Body of pancreas (tissue), 4 donors: Measurements from ENCODE around the gene GABPA.

Experiments
- POLR2A ChIP-seq, 3 donors: fragments of 450-650 bp; IDR thresholded peaks; one replicate each; pipeline ENCODE4 v1.6.1; 2016; ENCODE audit warnings: antibody characterized with exemption in 3 of 3, mild to moderate bottlenecking in 2 of 3
- TF ChIP-seq, protein P1 (sequence below), 7 experiments: fragments of 450-650 bp in 4 of 7; fragments of 200-600 bp in 3 of 7; sonication (generic) in 3 of 7; IDR thresholded peaks; one replicate each; pipeline ENCODE4 v1.5.1; 2016 to 2019; ENCODE audit warnings: antibody characterized with exemption in 7 of 7

DNA sequence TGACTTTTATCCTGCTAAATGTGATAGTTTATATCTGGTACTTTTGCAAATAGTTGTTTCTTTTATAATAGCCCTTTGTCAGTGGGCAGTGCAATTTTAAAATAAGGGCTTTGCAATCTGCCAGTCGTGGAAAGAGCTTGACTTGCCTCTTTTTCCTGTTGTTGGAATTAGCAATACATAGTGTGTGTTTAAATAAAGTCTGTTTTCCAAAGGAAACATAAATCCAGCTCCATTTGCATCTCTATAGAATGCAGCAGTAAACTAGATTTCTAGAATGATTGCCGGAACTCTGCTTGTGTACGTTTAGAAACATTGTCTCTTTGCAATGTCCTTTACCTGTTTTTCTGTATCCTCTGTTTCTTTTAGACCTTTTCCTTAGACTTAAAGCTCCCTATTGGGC is 33.1 kb downstream of the GABPA start:
- TF ChIP-seq, protein P1, sequence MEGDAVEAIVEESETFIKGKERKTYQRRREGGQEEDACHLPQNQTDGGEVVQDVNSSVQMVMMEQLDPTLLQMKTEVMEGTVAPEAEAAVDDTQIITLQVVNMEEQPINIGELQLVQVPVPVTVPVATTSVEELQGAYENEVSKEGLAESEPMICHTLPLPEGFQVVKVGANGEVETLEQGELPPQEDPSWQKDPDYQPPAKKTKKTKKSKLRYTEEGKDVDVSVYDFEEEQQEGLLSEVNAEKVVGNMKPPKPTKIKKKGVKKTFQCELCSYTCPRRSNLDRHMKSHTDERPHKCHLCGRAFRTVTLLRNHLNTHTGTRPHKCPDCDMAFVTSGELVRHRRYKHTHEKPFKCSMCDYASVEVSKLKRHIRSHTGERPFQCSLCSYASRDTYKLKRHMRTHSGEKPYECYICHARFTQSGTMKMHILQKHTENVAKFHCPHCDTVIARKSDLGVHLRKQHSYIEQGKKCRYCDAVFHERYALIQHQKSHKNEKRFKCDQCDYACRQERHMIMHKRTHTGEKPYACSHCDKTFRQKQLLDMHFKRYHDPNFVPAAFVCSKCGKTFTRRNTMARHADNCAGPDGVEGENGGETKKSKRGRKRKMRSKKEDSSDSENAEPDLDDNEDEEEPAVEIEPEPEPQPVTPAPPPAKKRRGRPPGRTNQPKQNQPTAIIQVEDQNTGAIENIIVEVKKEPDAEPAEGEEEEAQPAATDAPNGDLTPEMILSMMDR (IDR thresholded peaks at IDR 0.05): no peak
- TF ChIP-seq POLR2A (IDR thresholded peaks at IDR 0.05): no peak
